HepG2 (cell line): ENCODE results near the gene MAP2K7. TPM values are rescaled to one million over a fixed set of nuclear protein-coding genes. Genes with fewer than 3 reads are reported as not detected.

Source experiments
- ATAC-seq: fragments of 200-7000 bp; cut with Tn5 transposase; 3 replicates; pipeline ENCODE4 v1.9.1; 2020; ENCODE audit warnings: mild to moderate bottlenecking, moderate library complexity
- BruUV-seq: library from RNA; stranded (reverse); fragments of 400-500 nt; replicated peaks from 2 replicates; lab custom pipeline; 2021; lab: Mats Ljungman, UMichigan
- CTCF ChIA-PET: fragments of 300-600 bp; formaldehyde crosslinking; extraction: SDS; loops from one replicate; lab custom pipeline; 2021; ENCODE audit warnings: low total read pairs, inconsistent platforms, low intra/inter-chr PET ratio; lab: Yijun Ruan, JAX
- POLR2A ChIA-PET: fragments of 350-600 bp; sonication (Branson Sonifier 250); formaldehyde crosslinking; loops from one replicate; lab custom pipeline; 2020; ENCODE audit warnings: antibody characterized with exemption, inconsistent platforms; lab: Yijun Ruan, JAX
- DNase-seq: peaks from one replicate; pipeline ENCODE4 v3.0.0-alpha.2; 2015; ENCODE audit warnings: low spot score
- FAIRE-seq: peaks from 3 replicates; lab custom pipeline; 2011; peaks lifted over from hg19 to GRCh38; lab: Jason Lieb, UNC
- H2AFZ ChIP-seq: one replicate; pipeline ENCODE4 v1.6.1; 2011; ENCODE audit warnings: low read length, inconsistent platforms
- H3K27ac ChIP-seq: fragments of 300-600 bp; 3 replicates; pipeline ENCODE4 v1.8.0; 2011; ENCODE audit warnings: mixed run types, mild to moderate bottlenecking, mixed read lengths, low read length, inconsistent platforms; ENCODE audit not compliant: insufficient read depth; ENCODE audit errors: extremely low read length
- H3K27me3 ChIP-seq, 2 experiments: fragments of 200-600 bp in 1 of 2; 2 replicates in 1 of 2; 3 replicates in 1 of 2; pipeline versions ENCODE4 v1.6.0 to v1.8.0; 2011; ENCODE audit warnings: low read length in 2 of 2, mild to moderate bottlenecking in 2 of 2, moderate library complexity in 2 of 2, inconsistent platforms in 1 of 2; ENCODE audit not compliant: insufficient read depth in 2 of 2, control insufficient read depth in 1 of 2
- H3K36me3 ChIP-seq, 2 experiments: fragments of 200-600 bp in 1 of 2; replicated peaks in 1 of 2; 2 replicates in 1 of 2; 3 replicates in 1 of 2; pipeline versions ENCODE4 v1.5.1 to v1.8.0; 2011; ENCODE audit warnings: low read length in 2 of 2, inconsistent platforms in 1 of 2; ENCODE audit not compliant: insufficient read depth in 2 of 2, control insufficient read depth in 1 of 2
- H3K4me1 ChIP-seq: 2 replicates; pipeline ENCODE4 v1.5.1; 2012; ENCODE audit warnings: low read length, inconsistent platforms; ENCODE audit not compliant: insufficient read depth
- H3K4me2 ChIP-seq: 2 replicates; pipeline ENCODE4 v1.6.0; 2011; ENCODE audit warnings: low read depth, low read length, inconsistent platforms
- H3K4me3 ChIP-seq, 3 experiments: fragments of 200-600 bp in 1 of 3; sonication (generic), shearing (Covaris generic) in 1 of 3; replicated peaks in 1 of 3; 2 replicates each; pipeline ENCODE4 v1.5.1; 2011 to 2016; ENCODE audit warnings: low read length in 3 of 3, inconsistent platforms in 2 of 3, low read depth in 2 of 3, mild to moderate bottlenecking in 2 of 3, control low read depth in 1 of 3, mixed read lengths in 1 of 3; ENCODE audit not compliant: insufficient read depth in 1 of 3
- H3K79me2 ChIP-seq: one replicate; pipeline ENCODE4 v1.6.1; 2011; ENCODE audit warnings: low read length, inconsistent platforms; ENCODE audit not compliant: insufficient read depth
- H3K9ac ChIP-seq: 2 replicates; pipeline ENCODE4 v1.6.0; 2011; ENCODE audit warnings: mild to moderate bottlenecking, low read depth, low read length, inconsistent platforms; ENCODE audit not compliant: insufficient read depth
- H3K9me3 ChIP-seq: 2 replicates; pipeline ENCODE4 v1.5.1; 2012; ENCODE audit warnings: mild to moderate bottlenecking, low read length
- H4K20me1 ChIP-seq: 2 replicates; pipeline ENCODE4 v1.6.0; 2011; ENCODE audit warnings: inconsistent platforms, mild to moderate bottlenecking, low read length, moderate library complexity; ENCODE audit not compliant: insufficient read depth
- AGO2 ChIP-seq: fragments of 200-400 bp; formaldehyde crosslinking; optimal IDR thresholded peaks from 2 replicates; pipeline ENCODE3; 2017; ENCODE audit warnings: mild to moderate bottlenecking, low read depth, low read length, moderate library complexity
- JARID2 ChIP-seq: sonication (generic); formaldehyde crosslinking; IDR thresholded peaks from 2 replicates; pipeline ENCODE4 v1.8.1; 2023; ENCODE audit warnings: missing genetic modification reagents, inconsistent platforms; ENCODE audit not compliant: insufficient replicate concordance
- MTF1 ChIP-seq: sonication (generic); formaldehyde crosslinking; IDR thresholded peaks from 2 replicates; pipeline ENCODE4 v1.5.0; 2020; ENCODE audit warnings: missing genetic modification reagents
- ZIK1 ChIP-seq: sonication (generic); formaldehyde crosslinking; IDR thresholded peaks from 2 replicates; pipeline ENCODE4 v1.5.0; 2020; ENCODE audit warnings: mild to moderate bottlenecking, low read depth, missing genetic modification reagents, borderline replicate concordance
- WGBS: methylation state at CpG from one replicate; pipeline ENCODE4 v1.1.6; 2017; ENCODE audit warnings: low lambda C conversion rate; 5-methylcytosine and 5-hydroxymethylcytosine counted together
- in situ Hi-C: cut with HindIII; loops from 2 replicates; pipeline ENCODE4 v1.10.0; 2017; ENCODE audit warnings: low pct_unique_long_range_greater_than_20kb; ENCODE audit not compliant: extremely low pct_ligation_motif_present
- intact Hi-C: fragments of 100-400 bp; cut with micrococcal nuclease; formaldehyde crosslinking; loops from one replicate; pipeline ENCODE4 v1.10.0; 2022; ENCODE audit not compliant: unreplicated experiment
- polyA plus RNA-seq, 8 experiments: library from polyadenylated mRNA; depleted of rRNA in 3 of 8; stranded (reverse) in 7 of 8; unstranded in 1 of 8; fragments of >200 nt; fragmentation: Illumina TruSeq in 4 of 8; extraction: Trizol in 4 of 8; gene quantifications; 2 replicates each; pipeline versions ENCODE4 v1.2.1 to v1.2.3, GENCODE V29; 2011 to 2016; ENCODE audit warnings: low read depth in 4 of 8, missing spikeins in 1 of 8, mixed read lengths in 1 of 8; ENCODE audit not compliant: insufficient read depth in 1 of 8
- total RNA-seq, 5 experiments: library from RNA; depleted of rRNA; stranded (reverse); fragments of >200 nt; fragmentation: Illumina TruSeq; extraction: Trizol; gene quantifications; 2 replicates each; pipeline ENCODE4 v1.2.3, GENCODE V29; 2016; ENCODE audit warnings: low read depth in 1 of 5
- TF ChIP-seq, protein P1 (sequence below): sonication (generic); formaldehyde crosslinking; IDR thresholded peaks from 2 replicates; pipeline ENCODE4 v1.5.0; 2020; ENCODE audit warnings: mild to moderate bottlenecking, missing genetic modification reagents
- TF ChIP-seq, protein P2 (sequence below): sonication (generic); formaldehyde crosslinking; IDR thresholded peaks from 2 replicates; pipeline ENCODE4 v1.4.0; 2020; ENCODE audit warnings: missing genetic modification reagents

The MAP2K7 gene
- total and polyA plus RNA-seq, 2 of the 13 experiments (the other 11 are each of a cell fraction or from before 2014, with no cell fraction given), result 9.0 to 10.8 TPM

GRCh38 chr19:7894612-7895309, 8.9 kb upstream of the MAP2K7 start (continued):
- TF ChIP-seq, protein P1, sequence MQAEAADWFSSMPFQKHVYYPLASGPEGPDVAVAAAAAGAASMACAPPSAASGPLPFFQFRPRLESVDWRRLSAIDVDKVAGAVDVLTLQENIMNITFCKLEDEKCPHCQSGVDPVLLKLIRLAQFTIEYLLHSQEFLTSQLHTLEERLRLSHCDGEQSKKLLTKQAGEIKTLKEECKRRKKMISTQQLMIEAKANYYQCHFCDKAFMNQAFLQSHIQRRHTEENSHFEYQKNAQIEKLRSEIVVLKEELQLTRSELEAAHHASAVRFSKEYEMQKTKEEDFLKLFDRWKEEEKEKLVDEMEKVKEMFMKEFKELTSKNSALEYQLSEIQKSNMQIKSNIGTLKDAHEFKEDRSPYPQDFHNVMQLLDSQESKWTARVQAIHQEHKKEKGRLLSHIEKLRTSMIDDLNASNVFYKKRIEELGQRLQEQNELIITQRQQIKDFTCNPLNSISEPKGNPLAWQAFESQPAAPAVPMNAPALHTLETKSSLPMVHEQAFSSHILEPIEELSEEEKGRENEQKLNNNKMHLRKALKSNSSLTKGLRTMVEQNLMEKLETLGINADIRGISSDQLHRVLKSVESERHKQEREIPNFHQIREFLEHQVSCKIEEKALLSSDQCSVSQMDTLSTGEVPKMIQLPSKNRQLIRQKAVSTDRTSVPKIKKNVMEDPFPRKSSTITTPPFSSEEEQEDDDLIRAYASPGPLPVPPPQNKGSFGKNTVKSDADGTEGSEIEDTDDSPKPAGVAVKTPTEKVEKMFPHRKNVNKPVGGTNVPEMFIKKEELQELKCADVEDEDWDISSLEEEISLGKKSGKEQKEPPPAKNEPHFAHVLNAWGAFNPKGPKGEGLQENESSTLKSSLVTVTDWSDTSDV, result no peak
- no peak for TF ChIP-seq ZIK1
- TF ChIP-seq AGO2, result peak; percentile 44
- no peak for TF ChIP-seq MTF1 (CRISPR knock-in tag)

DNA sequence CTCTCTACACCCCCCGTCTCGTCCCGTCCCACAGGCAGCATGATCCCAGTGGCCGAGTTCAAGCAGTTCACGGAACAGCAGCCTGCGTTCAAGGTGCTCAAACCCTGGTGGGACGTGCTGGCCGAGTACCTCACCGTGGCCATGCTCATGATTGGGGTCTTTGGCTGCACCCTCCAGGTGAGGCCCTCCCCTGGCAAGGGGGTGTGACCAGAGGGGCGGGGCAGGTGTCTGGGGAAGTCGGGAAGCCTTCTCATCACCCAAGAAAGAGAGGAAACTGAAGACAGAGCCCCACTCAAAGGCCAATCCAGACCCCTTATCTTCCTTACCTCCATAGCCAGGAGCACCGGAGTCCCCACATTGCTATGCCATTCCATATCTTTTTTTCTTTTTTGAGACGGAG, 8.1 kb upstream of the MAP2K7 start:
- no peak for ATAC-seq
- intact Hi-C loops (no loop called here), in situ Hi-C loops (no loop called here)
- no peak overlapping the region for H2AFZ ChIP-seq
- no TSS peak for BruUV-seq
- H3K4me1 ChIP-seq, result peaks cover 61% of the 10 kb centered on the region
- H3K9me3 ChIP-seq, result no peaks in the 10 kb centered on the region
- 100% methylated on average over 2 of the region's 13 CpGs for WGBS
- CTCF ChIA-PET, result no interaction called here
- TF ChIP-seq, protein P2, sequence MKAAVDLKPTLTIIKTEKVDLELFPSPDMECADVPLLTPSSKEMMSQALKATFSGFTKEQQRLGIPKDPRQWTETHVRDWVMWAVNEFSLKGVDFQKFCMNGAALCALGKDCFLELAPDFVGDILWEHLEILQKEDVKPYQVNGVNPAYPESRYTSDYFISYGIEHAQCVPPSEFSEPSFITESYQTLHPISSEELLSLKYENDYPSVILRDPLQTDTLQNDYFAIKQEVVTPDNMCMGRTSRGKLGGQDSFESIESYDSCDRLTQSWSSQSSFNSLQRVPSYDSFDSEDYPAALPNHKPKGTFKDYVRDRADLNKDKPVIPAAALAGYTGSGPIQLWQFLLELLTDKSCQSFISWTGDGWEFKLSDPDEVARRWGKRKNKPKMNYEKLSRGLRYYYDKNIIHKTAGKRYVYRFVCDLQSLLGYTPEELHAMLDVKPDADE (CRISPR knock-in tag), result no peak
- no peak for TF ChIP-seq JARID2
- TF ChIP-seq, all 625 proteins: peak for 0
- Histone ChIP-seq H3K4me3 (no peak overlapping the region), H3K27me3 (no peaks in the 10 kb centered on the region), H3K9ac (no peak overlapping the region), H3K4me2 (no peak overlapping the region), H3K36me3 (peaks cover 9% of the 10 kb centered on the region in 2 experiments; a peak in 2 of 5 replicates), H3K79me2 (peaks cover 3% of the 10 kb centered on the region), H4K20me1 (no peaks in the 10 kb centered on the region), H3K27ac (no peak overlapping the region)
- no peak for DNase-seq
- no peak for FAIRE-seq
- POLR2A ChIA-PET, result no interaction called here
